ENCODE results near the gene CAPN3. TPM values are rescaled to one million over a fixed set of nuclear protein-coding genes. Genes with fewer than 3 reads are reported as not detected.

The CAPN3 gene
- total and polyA plus RNA-seq, 2 experiments from 2014 or later = 0.84 to 1.1 TPM

DNA sequence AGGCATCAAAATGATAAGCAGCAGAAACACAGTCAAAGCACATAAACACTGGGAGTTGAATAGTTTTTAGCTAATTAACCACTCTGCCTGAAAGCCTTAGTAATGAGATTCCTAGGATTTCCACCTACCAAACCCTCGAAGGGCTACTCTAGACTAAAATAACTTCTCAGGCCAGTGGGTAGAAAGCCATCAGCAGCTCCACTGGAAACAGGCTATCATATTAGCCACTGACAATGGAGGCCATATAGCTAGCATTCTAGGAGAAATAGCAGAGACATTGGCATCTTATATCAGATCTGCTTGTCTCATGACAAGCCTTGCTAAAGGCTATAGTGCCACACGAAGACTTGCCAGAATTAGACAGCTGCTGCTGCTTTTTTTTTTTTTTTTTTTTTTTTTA, 4.5 kb upstream of the CAPN3 start:
- Histone ChIP-seq H3K4me2 (no peak overlapping the region), H3K9me2 (ENCODE audit: insufficient read depth) (no peaks in the 10 kb centered on the region), H4K20me1 (replicated peaks; ENCODE audit: insufficient read depth) (no peaks in the 10 kb centered on the region), H3K79me2 (replicated peaks; ENCODE audit: insufficient read depth) (no peaks in the 10 kb centered on the region), H3K4me1 (ENCODE audit: insufficient read depth) (peaks cover 2% of the 10 kb centered on the region), H2AFZ (no peak overlapping the region), H3K27ac (ENCODE audit: low read depth) (peak overlapping the region; percentile 5; the same call in 1 of the 2 replicates), H3K36me3 (ENCODE audit: insufficient read depth) (no peaks in the 10 kb centered on the region), H3K27me3 (ENCODE audit: insufficient read depth) (no peaks in the 10 kb centered on the region), H3K4me3 (no peak overlapping the region), H3F3A (replicated peaks; ENCODE audit: low read depth) (no peaks in the 10 kb centered on the region)
- Mint-ChIP-seq H3K27ac (no peak overlapping the region), H3K4me1 (peaks cover 6% of the 10 kb centered on the region), H3K27me3 (ENCODE audit: insufficient read depth, low read depth, poor library complexity) (peaks cover 8% of the 10 kb centered on the region), H3K9me3 (no peaks in the 10 kb centered on the region), H3K36me3 (ENCODE audit: low read depth) (no peaks in the 10 kb centered on the region), H3K4me3 (no peak overlapping the region)
- TF ChIP-seq, protein P1, sequence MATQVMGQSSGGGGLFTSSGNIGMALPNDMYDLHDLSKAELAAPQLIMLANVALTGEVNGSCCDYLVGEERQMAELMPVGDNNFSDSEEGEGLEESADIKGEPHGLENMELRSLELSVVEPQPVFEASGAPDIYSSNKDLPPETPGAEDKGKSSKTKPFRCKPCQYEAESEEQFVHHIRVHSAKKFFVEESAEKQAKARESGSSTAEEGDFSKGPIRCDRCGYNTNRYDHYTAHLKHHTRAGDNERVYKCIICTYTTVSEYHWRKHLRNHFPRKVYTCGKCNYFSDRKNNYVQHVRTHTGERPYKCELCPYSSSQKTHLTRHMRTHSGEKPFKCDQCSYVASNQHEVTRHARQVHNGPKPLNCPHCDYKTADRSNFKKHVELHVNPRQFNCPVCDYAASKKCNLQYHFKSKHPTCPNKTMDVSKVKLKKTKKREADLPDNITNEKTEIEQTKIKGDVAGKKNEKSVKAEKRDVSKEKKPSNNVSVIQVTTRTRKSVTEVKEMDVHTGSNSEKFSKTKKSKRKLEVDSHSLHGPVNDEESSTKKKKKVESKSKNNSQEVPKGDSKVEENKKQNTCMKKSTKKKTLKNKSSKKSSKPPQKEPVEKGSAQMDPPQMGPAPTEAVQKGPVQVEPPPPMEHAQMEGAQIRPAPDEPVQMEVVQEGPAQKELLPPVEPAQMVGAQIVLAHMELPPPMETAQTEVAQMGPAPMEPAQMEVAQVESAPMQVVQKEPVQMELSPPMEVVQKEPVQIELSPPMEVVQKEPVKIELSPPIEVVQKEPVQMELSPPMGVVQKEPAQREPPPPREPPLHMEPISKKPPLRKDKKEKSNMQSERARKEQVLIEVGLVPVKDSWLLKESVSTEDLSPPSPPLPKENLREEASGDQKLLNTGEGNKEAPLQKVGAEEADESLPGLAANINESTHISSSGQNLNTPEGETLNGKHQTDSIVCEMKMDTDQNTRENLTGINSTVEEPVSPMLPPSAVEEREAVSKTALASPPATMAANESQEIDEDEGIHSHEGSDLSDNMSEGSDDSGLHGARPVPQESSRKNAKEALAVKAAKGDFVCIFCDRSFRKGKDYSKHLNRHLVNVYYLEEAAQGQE (IDR thresholded peaks at IDR 0.05; ENCODE audit: unreplicated experiment) = no peak
- TF ChIP-seq, protein P2, sequence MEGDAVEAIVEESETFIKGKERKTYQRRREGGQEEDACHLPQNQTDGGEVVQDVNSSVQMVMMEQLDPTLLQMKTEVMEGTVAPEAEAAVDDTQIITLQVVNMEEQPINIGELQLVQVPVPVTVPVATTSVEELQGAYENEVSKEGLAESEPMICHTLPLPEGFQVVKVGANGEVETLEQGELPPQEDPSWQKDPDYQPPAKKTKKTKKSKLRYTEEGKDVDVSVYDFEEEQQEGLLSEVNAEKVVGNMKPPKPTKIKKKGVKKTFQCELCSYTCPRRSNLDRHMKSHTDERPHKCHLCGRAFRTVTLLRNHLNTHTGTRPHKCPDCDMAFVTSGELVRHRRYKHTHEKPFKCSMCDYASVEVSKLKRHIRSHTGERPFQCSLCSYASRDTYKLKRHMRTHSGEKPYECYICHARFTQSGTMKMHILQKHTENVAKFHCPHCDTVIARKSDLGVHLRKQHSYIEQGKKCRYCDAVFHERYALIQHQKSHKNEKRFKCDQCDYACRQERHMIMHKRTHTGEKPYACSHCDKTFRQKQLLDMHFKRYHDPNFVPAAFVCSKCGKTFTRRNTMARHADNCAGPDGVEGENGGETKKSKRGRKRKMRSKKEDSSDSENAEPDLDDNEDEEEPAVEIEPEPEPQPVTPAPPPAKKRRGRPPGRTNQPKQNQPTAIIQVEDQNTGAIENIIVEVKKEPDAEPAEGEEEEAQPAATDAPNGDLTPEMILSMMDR (conservative IDR thresholded peaks at IDR 0.05; ENCODE audit: low read depth in 2 of 2) = no peak
- no peak for TF ChIP-seq CREB1 (CRISPR knock-in tag; IDR thresholded peaks at IDR 0.05; ENCODE audit: low read depth)
- no peak for TF ChIP-seq STAT1 (IDR thresholded peaks at IDR 0.05; ENCODE audit: unreplicated experiment)
- no peak for TF ChIP-seq EZH2phosphoT487 (IDR thresholded peaks at IDR 0.05; ENCODE audit: unreplicated experiment)
- TF ChIP-seq NANOG (IDR thresholded peaks at IDR 0.05; ENCODE audit: borderline replicate concordance) = no peak
- TF ChIP-seq, protein P3, sequence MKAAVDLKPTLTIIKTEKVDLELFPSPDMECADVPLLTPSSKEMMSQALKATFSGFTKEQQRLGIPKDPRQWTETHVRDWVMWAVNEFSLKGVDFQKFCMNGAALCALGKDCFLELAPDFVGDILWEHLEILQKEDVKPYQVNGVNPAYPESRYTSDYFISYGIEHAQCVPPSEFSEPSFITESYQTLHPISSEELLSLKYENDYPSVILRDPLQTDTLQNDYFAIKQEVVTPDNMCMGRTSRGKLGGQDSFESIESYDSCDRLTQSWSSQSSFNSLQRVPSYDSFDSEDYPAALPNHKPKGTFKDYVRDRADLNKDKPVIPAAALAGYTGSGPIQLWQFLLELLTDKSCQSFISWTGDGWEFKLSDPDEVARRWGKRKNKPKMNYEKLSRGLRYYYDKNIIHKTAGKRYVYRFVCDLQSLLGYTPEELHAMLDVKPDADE (IDR thresholded peaks at IDR 0.05) = no peak
- no peak for TF ChIP-seq ZNF114 (CRISPR knock-in tag; IDR thresholded peaks at IDR 0.05)
- no peak for ATAC-seq
- no peak for DNase-seq (ENCODE audit: low spot score)

DNA sequence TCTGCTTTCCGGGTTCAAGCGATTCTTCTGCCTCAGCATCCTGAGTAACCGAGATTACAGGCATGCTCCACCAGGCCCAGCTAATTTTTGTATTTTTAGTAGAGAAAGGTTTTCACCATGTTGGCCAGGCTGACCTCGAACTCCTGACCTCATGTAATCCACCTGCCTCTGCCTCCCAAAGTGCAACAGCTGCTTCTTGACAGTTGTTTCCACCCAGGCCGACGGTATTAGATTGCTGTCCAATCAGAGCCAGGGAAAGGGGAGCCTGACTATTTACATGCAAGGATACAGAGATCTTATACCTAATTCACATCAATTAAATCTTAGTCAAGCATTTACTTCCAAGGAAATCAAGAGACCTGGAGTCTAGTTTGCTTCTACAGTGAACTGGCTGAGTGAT, 4.0 kb upstream of the CAPN3 start:
- no peak overlapping the region for H2AFZ ChIP-seq
- ATAC-seq = no peak
- no peaks in the 10 kb centered on the region for H3K27me3 ChIP-seq (ENCODE audit: insufficient read depth)
- H3K9me3 Mint-ChIP-seq = no peaks in the 10 kb centered on the region
- no peaks in the 10 kb centered on the region for H3K79me2 ChIP-seq (replicated peaks; ENCODE audit: insufficient read depth)
- H3K4me1 ChIP-seq (ENCODE audit: insufficient read depth) = peaks cover 6% of the 10 kb centered on the region
- peaks cover 8% of the 10 kb centered on the region for H3K27me3 Mint-ChIP-seq (ENCODE audit: insufficient read depth, low read depth, poor library complexity)
- H4K20me1 ChIP-seq (replicated peaks; ENCODE audit: insufficient read depth) = no peaks in the 10 kb centered on the region
- no peaks in the 10 kb centered on the region for H3K36me3 ChIP-seq (ENCODE audit: insufficient read depth)
- H3F3A ChIP-seq (replicated peaks; ENCODE audit: low read depth) = no peaks in the 10 kb centered on the region
- no peak for TF ChIP-seq JUNB (IDR thresholded peaks at IDR 0.05; ENCODE audit: unreplicated experiment)
- no peak for TF ChIP-seq ZNF331 (CRISPR knock-in tag; IDR thresholded peaks at IDR 0.05; ENCODE audit: low read depth)
- TF ChIP-seq, protein P3 (IDR thresholded peaks at IDR 0.05) = no peak
- TF ChIP-seq CREB1 (CRISPR knock-in tag; IDR thresholded peaks at IDR 0.05; ENCODE audit: low read depth) = no peak
- no peak overlapping the region for H3K4me3 Mint-ChIP-seq
- no peak for DNase-seq (ENCODE audit: low spot score)
- H3K27ac Mint-ChIP-seq = no peak overlapping the region
- H3K36me3 Mint-ChIP-seq (ENCODE audit: low read depth) = no peaks in the 10 kb centered on the region
- H3K9me2 ChIP-seq (ENCODE audit: insufficient read depth) = no peaks in the 10 kb centered on the region
- no peak overlapping the region; the same call in 1 of the 2 replicates for H3K27ac ChIP-seq (ENCODE audit: low read depth)
- H3K4me3 ChIP-seq = no peak overlapping the region
- H3K4me2 ChIP-seq = no peak overlapping the region
- peaks cover 11% of the 10 kb centered on the region for H3K4me1 Mint-ChIP-seq

Measured in GM23338 (cell line).